Lower leg skin (tissue), 3 donors: ENCODE data around the gene RNF144A.

Experiments
- CTCF ChIP-seq, 3 donors: fragments of 450-650 bp; IDR thresholded peaks; one replicate each; pipeline ENCODE4 v1.5.1; 2016; ENCODE audit warnings: antibody characterized with exemption in 3 of 3, mild to moderate bottlenecking in 3 of 3, moderate library complexity in 2 of 3
- POLR2A ChIP-seq, 2 donors: fragments of 450-650 bp; IDR thresholded peaks; one replicate each; pipeline ENCODE4 v1.6.1; 2016 to 2017; ENCODE audit warnings: antibody characterized with exemption in 2 of 2, mild to moderate bottlenecking in 1 of 2, moderate library complexity in 1 of 2

DNA sequence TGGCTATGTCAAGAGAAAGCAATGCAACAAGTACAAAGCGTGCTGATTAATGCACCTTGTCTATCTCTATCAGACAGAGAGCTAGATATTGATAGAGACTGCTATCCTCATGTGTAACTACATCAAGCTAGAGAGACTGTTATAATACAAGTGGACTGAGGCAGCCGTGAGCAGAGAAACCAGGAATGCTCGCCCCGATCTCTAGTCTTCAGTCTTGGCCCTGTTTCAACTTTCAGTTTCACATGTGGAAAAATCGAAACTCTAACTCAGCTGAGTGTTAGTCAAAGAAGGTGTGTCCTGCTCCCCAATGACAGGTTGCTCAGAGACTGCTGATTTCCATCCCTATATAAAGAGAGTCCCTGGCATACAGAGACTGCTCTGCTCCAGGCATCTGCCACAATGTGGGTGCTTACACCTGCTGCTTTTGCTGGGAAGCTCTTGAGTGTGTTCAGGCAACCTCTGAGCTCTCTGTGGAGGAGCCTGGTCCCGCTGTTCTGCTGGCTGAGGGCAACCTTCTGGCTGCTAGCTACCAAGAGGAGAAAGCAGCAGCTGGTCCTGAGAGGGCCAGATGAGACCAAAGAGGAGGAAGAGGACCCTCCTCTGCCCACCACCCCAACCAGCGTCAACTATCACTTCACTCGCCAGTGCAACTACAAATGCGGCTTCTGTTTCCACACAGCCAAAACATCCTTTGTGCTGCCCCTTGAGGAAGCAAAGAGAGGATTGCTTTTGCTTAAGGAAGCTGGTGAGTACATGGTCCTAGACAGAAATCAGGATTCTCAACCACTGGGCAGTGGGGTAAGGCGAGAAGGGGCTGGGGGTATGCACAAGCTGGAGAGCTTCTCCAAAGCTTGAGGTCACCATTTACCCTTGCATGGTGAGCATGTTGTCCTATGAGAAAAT lies 39.6 kb upstream of the RNF144A start, which contains the start of gene RSAD2:
- no peak for TF ChIP-seq CTCF (IDR thresholded peaks at IDR 0.05)
- no peak for TF ChIP-seq POLR2A (IDR thresholded peaks at IDR 0.05)
